NCI-H446 (cell line): Measurements from ENCODE around the gene CMIP.

ENCODE experiments used
- DNase-seq, 2 experiments: peaks; one replicate each; lab custom pipeline; 2025; lab: John Stamatoyannopoulos, UW

The CMIP gene

GRCh38 chr16:81551151-81551808 is 106.7 kb downstream of the CMIP start:
- DNase-seq, result no peak

- DNase-seq, result no peak
Measured at GRCh38 chr16:81551821-81552304, 107.3 kb downstream of the CMIP start.

GRCh38 chr16:81552743-81553079 is 108.1 kb downstream of the CMIP start:
- no peak for DNase-seq

GRCh38 chr16:81553080-81553813 is 108.6 kb downstream of the CMIP start:
- peak; percentile 19 to 69 for DNase-seq

GRCh38 chr16:81553814-81554675 is 109.4 kb downstream of the CMIP start:
- no peak for DNase-seq

GRCh38 chr16:81554979-81555378 is 110.4 kb downstream of the CMIP start:
- no peak for DNase-seq

- no peak for DNase-seq
Measured at GRCh38 chr16:81555660-81556059, 111.1 kb downstream of the CMIP start.

- no peak for DNase-seq
Measured at GRCh38 chr16:81556715-81557284, 112.2 kb downstream of the CMIP start.

GRCh38 chr16:81558077-81558443 is 113.5 kb downstream of the CMIP start:
- DNase-seq, result no peak

- DNase-seq, result no peak
Measured at GRCh38 chr16:81558444-81559175, 114.0 kb downstream of the CMIP start.

GRCh38 chr16:81560979-81561657 is 116.5 kb downstream of the CMIP start:
- no peak for DNase-seq

GRCh38 chr16:81562174-81562849 is 117.7 kb downstream of the CMIP start:
- DNase-seq, result peak in 1 of 2 experiments; percentile 73

GRCh38 chr16:81562926-81563325 is 118.3 kb downstream of the CMIP start:
- no peak for DNase-seq

GRCh38 chr16:81564421-81564911 is 119.9 kb downstream of the CMIP start:
- DNase-seq, result peak in 1 of 2 experiments; percentile 28

GRCh38 chr16:81565321-81566028 is 120.9 kb downstream of the CMIP start:
- DNase-seq, result peak in 1 of 2 experiments; percentile 34

- no peak for DNase-seq
Measured at GRCh38 chr16:81566086-81567007, 121.7 kb downstream of the CMIP start.

GRCh38 chr16:81567087-81567486 is 122.5 kb downstream of the CMIP start:
- no peak for DNase-seq

- no peak for DNase-seq
Measured at GRCh38 chr16:81567987-81568748, 123.6 kb downstream of the CMIP start.
